CD4-positive, alpha-beta memory T cell (primary cell): ENCODE data around the gene RAD51AP1. TPM values are rescaled to one million over a fixed set of nuclear protein-coding genes. Genes with fewer than 3 reads are reported as not detected.

Source experiments
- CTCF ChIA-PET: fragments of 350-600 bp; sonication (Branson Sonifier 250); formaldehyde crosslinking; loops from one replicate; lab custom pipeline; 2021; ENCODE audit warnings: inconsistent platforms; ENCODE audit not compliant: partially characterized antibody; lab: Charles Lee
- POLR2A ChIA-PET: fragments of 350-600 bp; sonication (Branson Sonifier 250); formaldehyde crosslinking; loops from one replicate; lab custom pipeline; 2021; ENCODE audit not compliant: partially characterized antibody; lab: Charles Lee
- DNase-seq, 5 donors: peaks; one replicate each; pipeline versions ENCODE4 v3.0.0 to v3.0.0-alpha.2; 2020 to 2022; ENCODE audit warnings: mixed read lengths in 1 of 5
- H3K27ac ChIP-seq: one replicate; pipeline ENCODE4 v1.7.0; 2013; ENCODE audit warnings: low read depth, low read length
- H3K27me3 ChIP-seq: 2 replicates; pipeline ENCODE4 v1.7.0; 2013; ENCODE audit warnings: mild to moderate bottlenecking, low read length, moderate library complexity; ENCODE audit not compliant: insufficient read depth
- H3K36me3 ChIP-seq: 2 replicates; pipeline ENCODE4 v1.7.0; 2013; ENCODE audit warnings: mild to moderate bottlenecking, low read length, moderate library complexity; ENCODE audit not compliant: insufficient read depth
- H3K4me1 ChIP-seq: 2 replicates; pipeline ENCODE4 v1.7.0; 2013; ENCODE audit warnings: mild to moderate bottlenecking, low read length, moderate library complexity; ENCODE audit not compliant: insufficient read depth
- H3K4me3 ChIP-seq, 2 donors: one replicate each; pipeline ENCODE4 v1.7.0; 2013; ENCODE audit warnings: low read length in 2 of 2, mild to moderate bottlenecking in 1 of 2
- H3K9me3 ChIP-seq, 2 donors: one replicate each; pipeline ENCODE4 v1.7.0; 2013; ENCODE audit warnings: low read length in 2 of 2, control low read depth in 1 of 2; ENCODE audit not compliant: control insufficient read depth in 1 of 2
- H3K27ac Mint-ChIP-seq, 7 donors: one replicate each; pipeline ENCODE4 v1.8.0; 2020 to 2021; ENCODE audit warnings: mixed read lengths in 7 of 7, mild to moderate bottlenecking in 6 of 7, inconsistent platforms in 3 of 7, moderate library complexity in 3 of 7
- H3K27me3 Mint-ChIP-seq, 2 donors: one replicate each; pipeline ENCODE4 v1.8.0; 2020 to 2021; ENCODE audit warnings: mixed read lengths in 2 of 2
- H3K36me3 Mint-ChIP-seq, 2 donors: one replicate each; pipeline ENCODE4 v1.8.0; 2020 to 2021; ENCODE audit warnings: mixed read lengths in 2 of 2, inconsistent platforms in 1 of 2, mild to moderate bottlenecking in 1 of 2
- H3K4me1 Mint-ChIP-seq, 4 donors: one replicate each; pipeline ENCODE4 v1.8.0; 2020 to 2021; ENCODE audit warnings: mixed read lengths in 4 of 4, mild to moderate bottlenecking in 1 of 4
- H3K4me3 Mint-ChIP-seq, 8 donors: one replicate each; pipeline ENCODE4 v1.8.0; 2020 to 2021; ENCODE audit warnings: mixed read lengths in 8 of 8, mild to moderate bottlenecking in 7 of 8, moderate library complexity in 6 of 8, inconsistent platforms in 3 of 8
- H3K9me3 Mint-ChIP-seq, 8 donors: one replicate each; pipeline ENCODE4 v1.8.0; 2020 to 2021; ENCODE audit warnings: mixed read lengths in 8 of 8, mild to moderate bottlenecking in 5 of 8, inconsistent platforms in 3 of 8, moderate library complexity in 1 of 8
- intact Hi-C: fragments of 100-400 bp; cut with micrococcal nuclease; formaldehyde crosslinking; loops from one replicate; pipeline ENCODE4 v1.15.1; 2023
- polyA plus RNA-seq, 2 donors: library from polyadenylated mRNA; unstranded; fragments of 300-500 nt; fragmentation: Illumina TruSeq; gene quantifications; one replicate each; pipeline ENCODE4 v1.2.3, GENCODE V29; 2021
- total RNA-seq, 2 experiments: library from RNA; stranded (reverse); gene quantifications; one replicate each; pipeline ENCODE4 v1.2.3, GENCODE V29; 2021

The RAD51AP1 gene
- total and polyA plus RNA-seq, 4 experiments from 2014 or later = 0.58 to 2.9 (median 1.1) TPM

GRCh38 chr12:4587108-4587507 lies 48.4 kb downstream of the RAD51AP1 start:
- Histone ChIP-seq H3K9me3 (no peaks in the 10 kb centered on the region), H3K27ac (no peak overlapping the region), H3K4me1 (no peaks in the 10 kb centered on the region), H3K36me3 (no peaks in the 10 kb centered on the region), H3K4me3 (no peak overlapping the region), H3K27me3 (no peaks in the 10 kb centered on the region)
- Mint-ChIP-seq H3K9me3 (peaks cover 0 to 6% (median 0%) of the 10 kb centered on the region in 8 donors), H3K4me3 (no peak overlapping the region), H3K27me3 (peaks cover 13 to 18% of the 10 kb centered on the region in 2 donors), H3K4me1 (no peaks in the 10 kb centered on the region), H3K36me3 (peaks cover 0 to 4% of the 10 kb centered on the region in 2 donors), H3K27ac (no peak overlapping the region)
- intact Hi-C loops = no loop called here
- ChIA-PET CTCF (no interaction called here), POLR2A (no interaction called here)
- no peak for DNase-seq

- Mint-ChIP-seq H3K4me3 (no peak overlapping the region), H3K27ac (no peak overlapping the region), H3K9me3 (peaks cover 0 to 6% (median 0%) of the 10 kb centered on the region in 8 donors), H3K36me3 (peaks cover 0 to 4% of the 10 kb centered on the region in 2 donors), H3K4me1 (no peaks in the 10 kb centered on the region), H3K27me3 (peaks cover 13 to 14% of the 10 kb centered on the region in 2 donors)
- POLR2A ChIA-PET = no interaction called here
- Histone ChIP-seq H3K27me3 (no peaks in the 10 kb centered on the region), H3K36me3 (no peaks in the 10 kb centered on the region), H3K27ac (no peak overlapping the region), H3K4me1 (no peaks in the 10 kb centered on the region), H3K9me3 (no peaks in the 10 kb centered on the region), H3K4me3 (no peak overlapping the region)
- intact Hi-C loops = no loop called here
- DNase-seq = no peak
- CTCF ChIA-PET = interaction anchor here (0.8 to 1.5 kb wide), 2 partner anchors 11 to 16 kb away, joined by 3 to 5 read pairs; no protein-coding TSS in a partner anchor
Observed at GRCh38 chr12:4588916-4589315, 50.2 kb downstream of the RAD51AP1 start.

- no peak overlapping the region for H3K27ac ChIP-seq
- Mint-ChIP-seq H3K9me3 (peaks cover 0 to 6% (median 0%) of the 10 kb centered on the region in 8 donors), H3K4me3 (no peak overlapping the region), H3K27me3 (peaks cover 13% of the 10 kb centered on the region in 2 donors), H3K36me3 (peaks cover 0 to 4% of the 10 kb centered on the region in 2 donors), H3K4me1 (no peaks in the 10 kb centered on the region), H3K27ac (no peak overlapping the region)
- intact Hi-C loops = no loop called here
- DNase-seq = no peak
- H3K9me3 ChIP-seq = no peaks in the 10 kb centered on the region
- POLR2A ChIA-PET = no interaction called here
- no peaks in the 10 kb centered on the region for H3K27me3 ChIP-seq
- H3K36me3 ChIP-seq = no peaks in the 10 kb centered on the region
- CTCF ChIA-PET = interaction anchor here (1.3 kb wide), 1 partner anchor 10 kb away, joined by 4 read pairs; no protein-coding TSS in a partner anchor
- H3K4me1 ChIP-seq = no peaks in the 10 kb centered on the region
- H3K4me3 ChIP-seq = no peak overlapping the region
Observed at GRCh38 chr12:4589941-4590340, 51.3 kb downstream of the RAD51AP1 start.

GRCh38 chr12:4591180-4591687 lies 52.5 kb downstream of the RAD51AP1 start:
- Histone ChIP-seq H3K27ac (no peak overlapping the region), H3K9me3 (no peaks in the 10 kb centered on the region), H3K36me3 (no peaks in the 10 kb centered on the region), H3K4me1 (no peaks in the 10 kb centered on the region), H3K27me3 (no peaks in the 10 kb centered on the region), H3K4me3 (no peak overlapping the region)
- ChIA-PET CTCF (interaction anchor here (3.6 kb wide), 1 partner anchor 11 kb away, joined by 17 read pairs; no protein-coding TSS in a partner anchor), POLR2A (no interaction called here)
- Mint-ChIP-seq H3K9me3 (peaks cover 0 to 6% (median 0%) of the 10 kb centered on the region in 8 donors), H3K4me3 (no peak overlapping the region), H3K36me3 (peaks cover 0 to 4% of the 10 kb centered on the region in 2 donors), H3K27ac (no peak overlapping the region), H3K4me1 (no peaks in the 10 kb centered on the region), H3K27me3 (peaks cover 10 to 13% of the 10 kb centered on the region in 2 donors)
- intact Hi-C loops = no loop called here
- DNase-seq = no peak

- Mint-ChIP-seq H3K9me3 (no peaks in the 10 kb centered on the region), H3K27me3 (peaks cover 0 to 5% of the 10 kb centered on the region in 2 donors), H3K27ac (no peak overlapping the region), H3K36me3 (no peaks in the 10 kb centered on the region), H3K4me1 (no peaks in the 10 kb centered on the region), H3K4me3 (no peak overlapping the region)
- ChIA-PET POLR2A (no interaction called here), CTCF (interaction anchor here (1.8 kb wide), 1 partner anchor 9 kb away, joined by 5 read pairs; no protein-coding TSS in a partner anchor)
- DNase-seq = no peak
- Histone ChIP-seq H3K4me3 (no peak overlapping the region), H3K27ac (no peak overlapping the region), H3K4me1 (no peaks in the 10 kb centered on the region), H3K27me3 (no peaks in the 10 kb centered on the region), H3K36me3 (no peaks in the 10 kb centered on the region), H3K9me3 (no peaks in the 10 kb centered on the region)
- intact Hi-C loops = no loop called here
Observed at GRCh38 chr12:4595881-4596280, 57.2 kb downstream of the RAD51AP1 start.

- H3K4me3 ChIP-seq = no peak overlapping the region
- peaks cover 21% of the 10 kb centered on the region for H3K4me1 ChIP-seq
- intact Hi-C loops = no loop called here
- no peak for DNase-seq
- peaks cover 0 to 6% of the 10 kb centered on the region in 2 donors for H3K36me3 Mint-ChIP-seq
- H3K27ac ChIP-seq = no peak overlapping the region
- H3K27ac Mint-ChIP-seq = no peak overlapping the region
- no peaks in the 10 kb centered on the region for H3K36me3 ChIP-seq
- no peak overlapping the region for H3K4me3 Mint-ChIP-seq
- CTCF ChIA-PET = interaction anchor here (1.2 to 3.6 kb wide), 6 partner anchors 11 to 252 kb away, joined by 3 to 17 read pairs (median 4); no protein-coding TSS in a partner anchor
- H3K27me3 Mint-ChIP-seq = peaks cover 7% of the 10 kb centered on the region in 2 donors
- H3K9me3 Mint-ChIP-seq = no peaks in the 10 kb centered on the region
- no peaks in the 10 kb centered on the region for H3K9me3 ChIP-seq
- no peaks in the 10 kb centered on the region for H3K27me3 ChIP-seq
- POLR2A ChIA-PET = no interaction called here
- peaks cover 12 to 33% (median 25%) of the 10 kb centered on the region in 4 donors for H3K4me1 Mint-ChIP-seq
Observed at GRCh38 chr12:4603421-4603820, 64.7 kb downstream of the RAD51AP1 start.

- Histone ChIP-seq H3K4me1 (peaks cover 21% of the 10 kb centered on the region), H3K4me3 (no peak overlapping the region), H3K27ac (no peak overlapping the region), H3K9me3 (no peaks in the 10 kb centered on the region), H3K27me3 (no peaks in the 10 kb centered on the region), H3K36me3 (no peaks in the 10 kb centered on the region)
- H3K9me3 Mint-ChIP-seq = no peaks in the 10 kb centered on the region
- peaks cover 12 to 33% (median 25%) of the 10 kb centered on the region in 4 donors for H3K4me1 Mint-ChIP-seq
- POLR2A ChIA-PET = interaction anchor here (0.7 kb wide), 1 partner anchor 45 kb away, joined by 7 read pairs; the partner anchor contains the start of genes AKAP3 and NDUFA9
- CTCF ChIA-PET = interaction anchor here (0.6 to 3.6 kb wide), 11 partner anchors 10 to 251 kb away, joined by 3 to 17 read pairs (median 3); partner anchors contain the start of genes AKAP3 and NDUFA9
- no peak overlapping the region for H3K27ac Mint-ChIP-seq
- no peak overlapping the region for H3K4me3 Mint-ChIP-seq
- intact Hi-C loops = loop anchor here (1.0 kb wide), 2 partner anchors 45 to 154 kb away; partner anchors contain the start of genes AKAP3 and NDUFA9
- peaks cover 7% of the 10 kb centered on the region in 2 donors for H3K27me3 Mint-ChIP-seq
- no peak for DNase-seq
- H3K36me3 Mint-ChIP-seq = peaks cover 0 to 6% of the 10 kb centered on the region in 2 donors
Observed at GRCh38 chr12:4603946-4604345, 65.3 kb downstream of the RAD51AP1 start.
